HG03175 (cell line): Measurements from ENCODE around the gene DYNLRB1.
A peak's percentile ranks its signal among the peaks of the same experiment; 100 is the strongest.

Experiments used
- ATAC-seq: cut with Tn5 transposase; IDR thresholded peaks from one replicate; pipeline ENCODE4 v1.9.1; 2021; ENCODE audit warnings: mild to moderate bottlenecking, moderate library complexity; ENCODE audit not compliant: unreplicated experiment

DYNLRB1 gene

DNA sequence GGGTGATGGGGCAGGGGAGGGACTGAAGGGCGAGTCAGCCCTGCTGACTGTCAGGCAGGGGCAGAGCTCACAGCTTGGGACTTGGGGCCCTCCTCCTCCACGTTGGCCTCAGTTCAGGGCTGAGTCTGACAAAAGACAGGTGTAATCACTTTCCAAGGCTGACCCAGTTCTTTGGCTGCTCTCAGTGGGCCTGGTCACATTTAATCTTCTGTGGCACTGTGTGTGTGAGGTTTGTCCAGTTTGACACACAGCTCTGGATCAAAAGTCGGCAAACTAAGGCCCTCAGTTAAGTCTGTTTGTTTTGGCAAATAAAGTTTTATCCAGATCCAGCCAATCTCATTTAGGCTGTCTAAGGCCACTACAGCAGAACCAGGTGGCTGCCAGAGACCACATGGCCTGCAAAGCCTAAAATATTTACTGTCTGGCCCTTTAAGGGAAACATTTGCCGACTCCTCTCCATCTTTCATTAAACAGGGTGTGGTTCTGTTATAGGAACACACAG, 37.2 kb downstream of the DYNLRB1 start:
- ATAC-seq: no peak

DNA sequence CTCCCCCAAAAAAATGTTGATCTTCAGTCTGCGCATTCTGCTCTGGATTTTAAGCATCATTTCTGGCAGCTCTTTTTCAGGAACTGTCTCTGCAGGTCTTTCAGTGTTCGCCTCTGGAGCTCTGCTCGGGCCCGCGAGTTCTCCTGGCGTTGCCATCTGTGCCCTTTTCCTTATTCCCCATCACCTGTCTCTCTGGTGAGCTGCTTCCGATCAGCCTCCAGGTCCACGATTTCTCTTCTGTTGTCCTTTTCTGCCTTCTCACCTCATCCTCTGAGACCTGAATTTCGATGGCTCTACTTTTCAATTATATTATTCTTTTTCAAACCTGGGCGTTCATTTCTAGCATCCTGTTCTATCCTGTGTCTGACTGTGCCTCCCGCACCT, 41.7 kb downstream of the DYNLRB1 start:
- ATAC-seq: no peak

DNA sequence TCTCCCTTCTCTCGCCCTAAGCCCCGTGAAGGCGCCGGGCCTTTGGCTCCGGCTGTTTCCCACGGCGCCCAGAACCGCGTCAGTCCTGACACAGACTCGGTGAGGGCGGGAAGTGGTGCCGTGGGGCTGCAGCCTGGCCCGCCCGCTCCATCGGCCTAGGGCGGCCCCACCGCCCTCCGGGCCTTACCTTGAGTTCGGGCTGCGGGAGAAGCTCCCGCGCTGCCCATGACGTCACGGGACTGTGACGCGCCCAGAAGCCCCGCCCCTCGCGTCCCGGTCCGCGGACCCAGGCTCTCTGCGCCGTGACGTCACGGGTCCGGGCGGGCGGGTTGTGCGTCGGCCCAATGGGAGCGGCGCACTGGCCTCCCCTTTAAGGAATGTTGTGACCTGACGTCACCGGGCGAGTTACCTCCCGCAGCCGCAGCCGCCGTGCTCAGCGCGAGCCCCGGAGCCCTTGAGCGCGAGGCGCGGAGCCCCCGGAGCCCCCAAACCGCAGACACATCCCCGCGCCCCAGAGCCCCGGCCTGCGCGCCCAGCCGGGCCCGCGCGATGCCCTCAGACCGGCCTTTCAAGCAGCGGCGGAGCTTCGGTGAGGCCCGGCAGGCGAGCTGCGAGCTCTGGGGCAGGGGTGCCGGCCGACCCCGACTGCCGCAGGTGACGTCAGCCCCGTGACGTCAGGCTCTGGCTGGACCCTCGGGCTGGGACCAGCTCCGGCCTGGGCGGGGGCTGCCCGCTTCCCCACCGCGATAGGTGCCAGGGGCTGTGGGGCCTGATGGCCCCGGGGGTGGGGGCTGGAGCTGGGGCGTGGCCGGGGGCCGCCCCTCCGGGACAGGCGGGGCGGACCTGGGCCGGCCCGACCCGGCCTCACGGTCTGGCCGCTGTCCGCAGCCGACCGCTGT, 42.3 kb downstream of the DYNLRB1 start, which contains the start of gene MAP1LC3A:
TSS of gene MAP1LC3A (plus strand) at position 399 of the 899 bp plus-strand sequence. CDS start at position 550, 151 bp downstream.
- peak; percentile 70 for ATAC-seq

DNA sequence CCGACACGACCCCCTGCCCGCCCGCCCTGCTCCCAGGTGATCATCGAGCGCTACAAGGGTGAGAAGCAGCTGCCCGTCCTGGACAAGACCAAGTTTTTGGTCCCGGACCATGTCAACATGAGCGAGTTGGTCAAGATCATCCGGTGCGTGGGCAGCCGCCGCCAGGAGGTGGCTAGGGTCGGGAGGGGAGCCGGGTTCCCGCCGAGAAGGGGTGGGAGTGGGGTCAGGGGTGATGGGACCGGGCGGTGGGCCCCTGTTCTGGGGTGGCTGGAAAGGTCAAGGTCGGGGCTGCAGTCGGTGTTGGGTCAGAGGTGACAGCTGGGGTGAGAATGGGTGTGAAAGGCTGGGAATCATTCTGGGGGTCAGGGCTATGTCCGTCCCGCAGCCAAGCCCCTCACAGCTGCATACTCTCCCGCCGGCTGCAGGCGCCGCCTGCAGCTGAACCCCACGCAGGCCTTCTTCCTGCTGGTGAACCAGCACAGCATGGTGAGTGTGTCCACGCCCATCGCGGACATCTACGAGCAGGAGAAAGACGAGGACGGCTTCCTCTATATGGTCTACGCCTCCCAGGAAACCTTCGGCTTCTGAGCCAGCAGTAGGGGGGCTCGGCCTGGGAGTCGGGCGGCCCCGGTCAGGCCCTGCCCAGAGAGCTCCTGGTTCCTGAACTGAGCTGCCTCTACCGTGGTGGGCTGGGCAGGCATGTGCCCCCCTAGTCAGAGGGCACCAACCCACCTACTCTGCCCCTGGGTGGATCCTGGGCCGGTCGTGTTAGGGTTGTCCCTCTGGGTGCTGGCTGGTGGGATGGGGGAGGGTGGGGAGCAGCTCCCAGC, 43.3 kb downstream of the DYNLRB1 start:
- no peak for ATAC-seq

DNA sequence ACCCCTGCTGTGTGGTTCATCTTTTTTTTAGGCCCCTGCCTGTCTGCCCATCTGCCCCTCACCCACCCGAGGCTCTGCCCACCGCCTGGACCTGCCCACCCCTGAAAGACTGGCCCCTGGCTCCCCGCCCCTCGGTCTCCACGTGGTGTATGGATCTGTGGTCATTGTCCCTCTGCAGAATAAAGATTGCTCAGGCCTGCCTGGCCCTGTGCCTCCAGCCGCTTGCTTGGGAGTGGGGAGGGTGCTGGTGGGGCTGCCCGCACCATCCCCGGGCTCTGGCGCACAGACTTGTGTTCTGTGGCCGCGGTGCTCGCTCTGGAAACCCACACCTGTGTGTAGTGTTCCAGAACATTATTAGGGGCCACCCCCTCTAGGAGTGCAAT, 43.9 kb downstream of the DYNLRB1 start:
- ATAC-seq: no peak

DNA sequence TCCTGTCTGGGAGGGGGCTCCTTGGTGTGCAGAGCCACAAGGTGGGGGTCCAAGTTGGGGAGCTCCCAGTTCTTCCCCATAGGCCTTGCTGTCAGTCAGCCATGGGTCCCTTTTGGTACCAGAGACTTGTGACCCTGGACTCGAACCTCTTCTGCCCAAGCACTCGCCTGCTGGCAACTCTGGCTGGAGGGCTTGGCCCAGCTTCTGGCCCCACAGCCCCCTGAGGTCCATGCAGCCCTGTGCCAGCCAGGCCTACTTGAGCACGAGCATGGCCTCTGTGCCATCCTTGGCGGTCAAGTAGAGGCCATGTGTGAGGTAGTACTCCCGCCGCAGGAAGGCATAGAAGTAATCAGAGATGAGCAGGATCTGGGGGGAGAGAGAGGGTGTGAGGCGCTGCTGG, 44.4 kb downstream of the DYNLRB1 start:
- no peak for ATAC-seq

DNA sequence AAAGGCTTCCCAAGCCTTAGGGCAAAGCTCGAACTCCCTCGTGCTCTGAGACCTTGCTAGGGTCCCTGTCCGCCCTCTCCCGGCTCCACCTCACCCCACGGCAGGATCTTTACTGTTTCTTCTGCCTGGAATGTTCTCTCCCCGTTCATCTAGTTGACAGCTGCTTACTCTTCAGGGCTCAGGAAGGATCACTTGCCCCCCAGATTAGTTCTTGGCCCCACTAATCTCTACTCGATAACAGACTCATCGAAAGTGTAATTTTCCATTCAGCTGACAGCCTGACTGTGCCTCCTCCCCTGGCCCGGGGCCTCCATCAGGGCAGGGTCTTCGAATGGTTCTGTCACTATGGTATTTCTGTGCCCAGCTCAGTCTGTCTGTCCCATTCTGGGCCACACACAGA, 45.4 kb downstream of the DYNLRB1 start:
- no peak for ATAC-seq

DNA sequence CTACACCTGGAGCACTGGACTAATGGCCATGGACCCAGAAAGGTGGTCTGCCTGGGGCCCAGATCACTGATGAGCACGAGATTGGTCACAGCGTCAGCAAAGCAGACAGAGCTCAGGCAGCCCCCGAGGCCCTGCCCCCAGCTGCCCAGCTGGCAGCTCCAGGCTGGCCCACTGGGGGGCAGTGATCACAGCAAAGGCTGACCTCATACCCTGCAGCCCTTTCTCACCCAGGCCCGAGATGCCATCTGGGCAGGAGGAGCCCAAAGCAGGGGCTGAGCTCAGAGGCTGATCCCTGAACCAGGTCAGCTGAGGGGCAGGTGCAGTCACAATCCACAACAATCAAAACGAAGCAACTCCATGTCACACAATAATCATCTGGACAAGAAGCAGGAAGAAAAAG, 46.4 kb downstream of the DYNLRB1 start:
- ATAC-seq: no peak

DNA sequence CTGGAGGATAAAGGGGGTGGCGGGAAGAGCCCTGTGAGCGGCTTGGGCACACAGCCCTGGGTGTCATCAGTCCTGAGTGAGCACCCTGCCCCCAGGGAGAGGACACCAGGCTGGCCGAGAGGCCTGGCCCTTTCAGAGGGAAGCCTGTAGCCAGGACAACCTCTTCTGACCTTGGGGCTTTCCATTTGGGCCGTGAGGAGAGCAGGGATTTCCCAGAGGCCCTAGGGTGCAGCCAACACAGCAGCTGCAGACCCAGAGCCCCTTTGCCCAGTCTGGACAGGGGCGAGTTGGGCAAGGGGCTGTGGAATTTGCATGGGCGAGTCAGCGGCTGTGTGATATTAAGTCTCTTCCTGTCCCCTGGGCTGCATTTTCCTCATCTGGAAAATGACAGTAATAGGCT, 48.6 kb downstream of the DYNLRB1 start:
- no peak for ATAC-seq

DNA sequence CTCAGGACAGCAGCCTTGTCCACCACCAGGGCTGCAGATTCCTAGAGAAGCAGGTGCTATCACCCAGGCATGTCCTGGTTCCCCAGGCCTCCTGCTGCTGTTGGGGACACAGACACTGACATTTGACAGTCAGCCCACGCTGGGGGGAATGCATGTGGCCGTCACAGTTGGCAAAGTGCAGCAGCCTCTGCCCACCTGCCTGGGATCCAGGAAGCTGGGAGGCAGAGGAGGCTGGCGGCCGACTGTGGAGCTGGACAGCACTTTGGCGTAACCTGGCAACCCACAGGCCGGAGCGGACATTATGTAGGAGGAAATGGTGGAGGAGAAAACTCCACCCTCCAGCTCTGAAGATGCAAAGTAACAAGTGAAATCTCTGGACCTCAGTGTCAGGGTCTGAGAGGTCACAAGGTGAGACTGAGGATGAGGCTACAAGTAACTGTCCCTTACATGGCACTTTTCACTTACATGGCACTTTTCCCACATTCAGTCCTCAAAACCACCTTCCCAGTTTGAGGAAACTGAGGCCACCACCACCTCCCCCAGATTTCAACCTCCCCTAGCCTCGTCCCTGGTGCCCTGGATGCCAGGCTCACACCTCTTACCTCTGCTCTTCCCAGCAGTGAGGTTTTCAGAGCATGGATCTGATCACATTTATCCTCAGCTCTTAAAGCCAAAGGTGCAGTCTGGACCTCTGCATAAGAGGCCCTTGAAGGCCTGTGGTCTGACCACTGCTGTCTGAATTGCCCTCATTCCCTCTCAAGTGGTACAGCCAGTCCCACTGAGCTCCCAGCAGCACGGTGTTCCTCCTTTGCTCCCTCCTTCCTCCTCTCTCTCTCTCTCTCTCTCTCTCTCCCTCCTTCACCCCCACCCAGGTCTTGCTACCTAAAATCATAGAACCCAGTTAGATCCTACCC, 51.0 kb downstream of the DYNLRB1 start:
- no peak for ATAC-seq

DNA sequence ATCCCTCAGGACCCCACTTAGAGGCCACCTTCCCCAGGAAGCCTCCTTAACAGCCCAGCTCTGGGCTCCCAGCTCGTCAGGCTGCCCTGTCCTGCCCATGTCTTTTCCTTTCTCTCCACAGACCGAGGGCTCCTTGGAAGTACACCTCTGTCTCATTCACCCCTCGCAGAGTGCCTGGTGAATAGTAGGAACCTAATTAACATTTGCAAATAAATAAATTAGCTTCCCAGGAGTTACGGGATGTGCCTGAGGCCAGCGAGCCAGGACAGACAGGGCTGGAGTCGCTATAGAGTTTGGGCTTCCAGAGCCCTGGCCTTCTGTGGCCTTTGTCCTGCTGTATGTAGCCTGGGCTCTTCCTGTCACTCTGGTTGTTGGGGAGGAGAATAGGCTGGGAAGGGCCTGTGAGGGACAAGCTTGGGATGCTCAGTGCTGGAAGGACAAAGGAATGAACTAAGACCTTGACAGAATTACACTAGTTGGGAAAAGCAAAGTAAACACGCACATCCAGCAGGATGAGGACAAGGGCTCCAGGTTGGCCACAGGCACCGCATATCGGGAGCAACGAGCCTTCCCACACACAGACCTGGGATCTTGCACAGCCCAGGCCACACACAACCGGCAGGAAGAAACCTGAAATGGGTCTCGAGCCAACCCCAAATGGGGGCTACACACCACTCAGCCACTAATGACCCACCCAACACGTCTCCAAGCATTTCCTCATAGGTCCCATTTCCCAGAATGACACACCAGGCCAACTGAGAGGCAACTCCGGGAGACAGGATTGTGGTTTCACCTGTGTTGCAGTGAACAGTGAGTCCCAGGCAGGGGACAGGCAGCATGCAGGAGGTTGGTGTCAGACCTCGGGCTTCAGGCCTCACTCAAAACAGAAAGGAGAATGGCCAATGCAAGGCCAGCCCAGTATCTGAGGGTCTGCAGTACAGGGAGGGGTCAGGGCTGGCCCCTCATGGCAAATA, 52.0 kb downstream of the DYNLRB1 start:
- no peak for ATAC-seq

DNA sequence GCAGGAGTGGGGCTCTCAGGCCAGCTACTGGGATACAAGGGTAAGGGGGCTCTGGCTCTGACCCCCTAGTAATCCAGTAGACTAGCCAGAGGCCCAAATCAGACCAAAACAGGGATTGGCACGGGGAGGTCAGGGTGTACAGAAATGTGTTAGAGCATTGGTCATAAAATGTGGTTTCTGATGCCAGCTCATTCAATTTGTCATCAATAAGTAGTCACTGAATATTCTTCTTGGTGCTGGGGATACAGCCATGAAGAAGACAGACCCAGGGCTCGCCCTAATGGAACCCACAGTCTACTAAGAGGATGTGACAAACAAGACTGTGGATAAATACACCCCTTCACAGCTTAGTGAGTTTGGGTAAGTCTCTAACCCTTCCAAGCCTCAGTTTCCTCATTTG, 53.4 kb downstream of the DYNLRB1 start:
- ATAC-seq: no peak

DNA sequence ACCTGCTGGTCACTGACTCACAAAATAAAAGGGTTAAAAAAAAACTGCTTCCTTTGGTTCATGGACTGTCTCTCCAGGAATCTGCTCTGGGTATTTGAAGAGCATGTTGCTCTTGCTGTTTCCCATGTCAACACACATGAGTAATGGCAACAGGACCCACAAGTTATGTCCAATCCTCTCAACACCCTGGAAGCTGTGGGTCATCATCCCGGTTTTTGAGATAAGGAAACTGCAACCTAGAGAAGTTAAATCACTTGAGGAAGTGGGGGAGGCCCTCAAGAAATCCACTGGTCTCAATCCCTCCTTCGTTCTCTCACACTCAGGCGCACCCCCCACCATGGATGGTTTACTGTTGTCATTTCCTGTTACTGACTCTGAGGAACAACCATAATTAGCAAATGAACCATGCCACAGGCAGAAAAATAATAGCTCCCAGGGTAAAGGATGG, 54.7 kb downstream of the DYNLRB1 start:
- no peak for ATAC-seq

DNA sequence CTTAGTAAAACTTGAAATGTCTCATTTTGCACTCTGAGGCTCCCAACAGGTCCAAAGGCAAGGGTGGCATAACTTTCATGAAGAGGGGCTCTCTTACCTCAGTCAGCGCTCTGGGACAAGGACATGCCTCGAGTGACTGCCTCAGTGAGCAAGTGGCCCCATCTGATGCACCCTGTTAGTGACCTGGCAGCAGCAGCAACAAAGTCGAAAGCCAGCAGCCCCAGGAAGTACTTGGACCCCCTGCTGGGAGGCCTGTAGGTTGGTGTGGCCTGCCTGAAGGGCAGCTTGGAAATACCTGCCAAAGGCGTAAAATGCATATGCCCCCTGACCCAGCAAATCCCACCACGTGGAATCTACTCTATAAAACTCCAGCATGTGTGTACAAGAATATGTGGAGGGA, 55.5 kb downstream of the DYNLRB1 start:
- ATAC-seq: no peak

DNA sequence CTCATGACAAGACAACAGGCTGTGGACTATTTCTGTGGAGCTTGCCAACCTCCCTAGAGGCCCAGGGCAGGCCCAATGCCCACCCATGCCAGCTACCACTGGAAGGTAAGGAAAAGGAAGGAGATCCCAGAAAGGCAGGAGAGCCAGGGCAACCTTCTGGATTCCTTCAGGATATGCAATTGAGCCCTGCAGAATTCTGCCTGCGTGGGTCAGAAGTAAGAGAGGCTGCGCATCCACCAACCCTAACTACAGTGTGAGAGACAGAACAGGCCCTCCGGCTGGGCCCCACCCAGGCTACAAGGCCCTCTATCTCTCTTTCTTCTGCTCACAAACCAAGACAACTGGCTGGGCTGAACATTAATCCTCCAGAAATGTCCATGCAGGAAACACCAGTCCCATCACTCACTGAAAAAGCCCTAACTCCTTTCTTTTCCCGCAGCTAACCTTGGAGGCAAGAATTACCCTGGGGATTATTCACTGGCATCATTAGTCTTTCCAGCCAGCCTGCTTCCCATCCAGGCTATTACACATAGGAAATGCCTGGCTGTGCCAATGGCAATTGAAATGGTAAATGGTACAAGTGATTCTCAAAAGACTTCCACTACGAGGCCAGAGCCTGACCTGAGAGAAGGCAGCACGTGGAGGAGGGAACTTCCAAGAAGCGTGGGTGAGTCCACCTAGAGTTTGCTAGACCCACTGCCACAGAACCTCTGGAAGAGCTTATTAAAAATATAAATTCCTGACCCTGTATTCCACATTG, 57.5 kb downstream of the DYNLRB1 start:
- no peak for ATAC-seq

DNA sequence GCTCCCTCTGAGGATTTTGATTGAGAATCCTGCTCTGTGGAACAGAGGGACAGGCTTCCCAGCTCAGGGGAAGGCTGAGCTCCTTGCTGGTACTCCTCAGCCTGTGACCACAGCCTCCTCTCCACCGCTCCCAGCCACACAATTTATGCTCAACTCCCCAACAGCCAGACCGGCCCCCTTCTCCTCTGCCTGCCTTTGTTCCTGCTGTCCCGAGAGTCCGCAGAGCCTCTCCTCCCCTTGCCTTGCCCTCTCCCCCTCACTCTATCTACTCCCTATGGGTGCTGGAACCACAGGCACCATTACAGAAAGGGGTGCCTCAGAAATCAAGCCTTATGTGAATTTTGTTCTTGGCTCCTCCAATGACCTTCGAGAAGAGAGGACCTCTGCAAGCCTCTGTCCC, 58.2 kb downstream of the DYNLRB1 start:
- ATAC-seq: no peak

DNA sequence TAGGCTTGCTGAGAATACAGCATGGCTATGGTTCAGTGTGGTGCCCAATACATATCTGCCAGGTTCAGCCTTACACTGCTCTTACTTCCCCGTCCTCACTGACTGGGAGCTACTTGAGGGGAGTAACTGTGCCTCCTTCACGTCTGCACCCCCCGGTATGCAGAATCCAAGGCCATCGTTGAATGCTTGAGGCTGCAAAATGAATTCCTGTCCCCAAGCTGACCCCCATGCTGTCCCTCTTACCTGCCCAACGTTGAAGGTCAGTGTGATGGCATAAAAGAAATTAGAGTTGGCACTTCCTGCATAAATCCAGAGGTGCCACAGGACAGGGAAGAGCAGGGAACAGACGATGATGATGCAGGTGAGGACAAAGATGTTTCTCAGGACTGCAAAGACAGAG, 58.6 kb downstream of the DYNLRB1 start:
- no peak for ATAC-seq

DNA sequence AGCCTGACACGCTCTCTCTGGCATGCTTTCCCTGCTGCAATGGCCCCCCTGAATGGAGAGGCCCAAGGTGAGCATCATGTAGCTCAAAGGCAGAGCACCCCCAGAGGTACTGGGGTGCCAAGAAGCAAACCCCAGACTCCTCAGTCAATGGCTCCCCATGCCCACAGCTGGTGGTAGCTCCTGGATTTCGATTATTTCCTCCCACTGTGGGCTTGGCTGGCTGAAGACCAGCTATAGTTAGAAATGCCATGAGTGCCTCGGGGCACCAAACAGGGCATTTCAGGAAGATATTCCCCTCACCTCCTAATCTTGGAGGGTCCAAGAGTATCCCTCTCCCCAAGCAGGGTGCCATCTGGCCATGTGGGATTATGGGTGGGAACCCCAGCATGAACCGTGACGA, 59.0 kb downstream of the DYNLRB1 start:
- ATAC-seq: no peak

DNA sequence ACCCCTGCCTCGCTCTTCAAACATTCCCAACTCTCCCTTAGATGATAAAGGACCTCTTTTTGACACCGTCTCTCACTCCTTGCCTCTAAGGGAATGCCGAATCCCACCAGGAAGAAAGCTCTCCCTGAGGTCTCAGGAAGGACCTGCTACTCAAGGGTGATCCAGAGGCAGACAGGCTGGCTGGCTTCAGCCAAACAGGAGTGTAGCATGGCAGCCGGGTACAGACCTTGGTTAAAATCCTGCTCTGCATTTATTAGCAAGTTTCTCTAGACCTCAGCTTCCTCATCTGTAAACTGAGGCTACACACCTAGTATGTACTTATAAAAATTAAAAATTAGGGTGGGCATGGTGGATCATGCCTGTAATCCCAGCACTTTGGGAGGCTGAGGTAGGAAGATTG, 59.5 kb downstream of the DYNLRB1 start:
- no peak for ATAC-seq
